K562 (cell line): ENCODE measurements around the gene NDRG4. TPM values are rescaled to one million over a fixed set of nuclear protein-coding genes. Genes with fewer than 3 reads are reported as not detected.

ENCODE experiments used
- BRD9 ChIP-seq: fragments of 450-650 bp; IDR thresholded peaks from 2 replicates; pipeline ENCODE4 v1.6.1; 2018; ENCODE audit warnings: low read depth; ENCODE audit not compliant: partially characterized antibody
- CC2D1A ChIP-seq: fragments of 450-650 bp; IDR thresholded peaks from 2 replicates; pipeline ENCODE4 v1.6.1; 2017; ENCODE audit warnings: mild to moderate bottlenecking
- FOXK2 ChIP-seq, 2 experiments: fragments of 450-650 bp; IDR thresholded peaks in 1 of 2; conservative IDR thresholded peaks in 1 of 2; 2 replicates each; pipeline ENCODE4 v1.6.1; 2016; ENCODE audit warnings: low read depth in 2 of 2, mild to moderate bottlenecking in 1 of 2
- KHSRP ChIP-seq: fragments of 450-650 bp; IDR thresholded peaks from 2 replicates; pipeline ENCODE4 v1.6.1; 2017
- NFIC ChIP-seq: fragments of 450-650 bp; IDR thresholded peaks from 2 replicates; pipeline ENCODE4 v1.6.1; 2017; ENCODE audit warnings: mild to moderate bottlenecking, inconsistent platforms
- SETDB1 ChIP-seq: IDR thresholded peaks from one replicate; pipeline ENCODE4 v1.6.1; 2012; ENCODE audit warnings: low read length, control low read depth, inconsistent platforms
- SNIP1 ChIP-seq: fragments of 450-650 bp; IDR thresholded peaks from 2 replicates; pipeline ENCODE4 v1.7.1; 2017; ENCODE audit warnings: low read depth, mild to moderate bottlenecking
- SPI1 ChIP-seq: IDR thresholded peaks from 2 replicates; pipeline ENCODE4 v1.6.1; 2011; ENCODE audit warnings: low read depth, low read length, control low read depth, borderline replicate concordance
- WHSC1 ChIP-seq: IDR thresholded peaks from one replicate; pipeline ENCODE4 v1.6.1; 2012; ENCODE audit warnings: low read length, control low read depth, inconsistent platforms
- ZFPM2 ChIP-seq: fragments of 250-450 bp; sonication (Bioruptor Pico); IDR thresholded peaks from 2 replicates; pipeline ENCODE4 v1.5.1; 2022; ENCODE audit warnings: mild to moderate bottlenecking
- ZNF583 ChIP-seq: fragments of 250-450 bp; sonication (Bioruptor Pico); IDR thresholded peaks from 2 replicates; pipeline ENCODE4 v1.4.0; 2020
- ZNF589 ChIP-seq: fragments of 200-800 bp; sonication (Bioruptor generic); IDR thresholded peaks from 2 replicates; pipeline ENCODE4 v1.6.1; 2016; ENCODE audit warnings: low read depth, missing genetic modification characterization, missing compliant biosample characterization
- polyA plus RNA-seq, 8 experiments: library from polyadenylated mRNA; depleted of rRNA in 4 of 8; stranded (reverse) in 5 of 8; unstranded in 3 of 8; fragments of >200 nt; fragmentation: Nextera tagmentation in 2 of 8; fragmentation: Illumina TruSeq in 1 of 8; extraction: Ambion mirVana in 2 of 8; extraction: Trizol in 1 of 8; gene quantifications; 2 replicates each; pipeline versions ENCODE4 v1.2.1 to v1.2.3, GENCODE V29; 2011 to 2014; ENCODE audit warnings: inconsistent platforms in 1 of 8, missing spikeins in 1 of 8
- total RNA-seq, 7 experiments: library from RNA; depleted of rRNA in 6 of 7; stranded (reverse); fragments of >200 nt in 6 of 7; fragmentation: Illumina TruSeq in 2 of 7; extraction: Trizol in 2 of 7; gene quantifications; 2 replicates each; pipeline versions ENCODE4 v1.2.1 to v1.2.3, GENCODE V29; 2011 to 2021; ENCODE audit warnings: low replicate concordance in 1 of 7
- TF ChIP-seq, protein P1 (sequence below), 2 experiments: fragments of 450-650 bp in 1 of 2; sonication (generic) in 1 of 2; formaldehyde crosslinking in 1 of 2; IDR thresholded peaks in 1 of 2; conservative IDR thresholded peaks in 1 of 2; 2 replicates each; pipeline versions ENCODE4 v1.6.1 to v1.8.1; 2016 to 2023; ENCODE audit warnings: mild to moderate bottlenecking in 2 of 2, moderate library complexity in 2 of 2, inconsistent platforms in 1 of 2, missing genetic modification reagents in 1 of 2
- TF ChIP-seq, protein P2 (sequence below): fragments of 450-650 bp; IDR thresholded peaks from 2 replicates; pipeline ENCODE4 v1.7.1; 2018; ENCODE audit warnings: mild to moderate bottlenecking, low read depth; ENCODE audit not compliant: partially characterized antibody
- TF ChIP-seq, protein P3 (sequence below): fragments of 200-800 bp; sonication (Bioruptor generic); IDR thresholded peaks from 2 replicates; pipeline ENCODE4 v1.6.1; 2017; ENCODE audit warnings: missing genetic modification characterization, missing compliant biosample characterization

Gene NDRG4
- total and polyA plus RNA-seq, 9 of the 15 experiments (the other 6 are each of a cell fraction or from before 2014, with no cell fraction given) = 0.06 to 0.95 (median 0.28) TPM

DNA sequence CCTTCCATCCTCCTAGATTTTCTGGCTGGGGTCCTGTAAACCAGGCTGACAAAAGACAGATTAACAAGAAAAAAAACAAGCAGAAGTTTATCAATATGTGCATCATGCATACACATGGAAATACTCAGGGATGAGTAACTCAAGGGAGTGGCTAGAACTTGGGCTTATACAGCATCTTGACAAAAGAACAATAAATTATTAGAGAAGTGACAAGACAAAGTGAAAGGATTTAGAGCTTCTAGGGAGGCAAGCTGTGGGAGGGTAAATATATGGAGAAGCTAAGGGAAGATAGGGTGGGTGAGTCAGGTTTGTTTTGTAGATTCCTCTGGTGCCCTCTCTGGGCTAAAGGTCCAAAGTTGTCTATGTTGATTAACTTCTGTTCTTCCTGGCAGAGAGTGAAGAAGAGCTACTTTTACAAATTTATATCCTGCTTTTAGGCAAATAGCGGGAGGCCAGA is 48.0 kb upstream of the NDRG4 start (continued):
- peak; percentile 40 to 48; a peak in 1 of 4 replicates for TF ChIP-seq FOXK2 (conservative IDR thresholded peaks at IDR 0.05 in 1 of 2, IDR thresholded peaks at IDR 0.05 in 1 of 2; ENCODE audit: low read depth in 2 of 2)
- TF ChIP-seq ZFPM2 (CRISPR knock-in tag) = no peak
- TF ChIP-seq NFIC = 0 out of 2 replicates have a peak, but pooled peaks have one; percentile 16
- TF ChIP-seq ZNF583 (CRISPR knock-in tag) = no peak
- TF ChIP-seq, protein P1, sequence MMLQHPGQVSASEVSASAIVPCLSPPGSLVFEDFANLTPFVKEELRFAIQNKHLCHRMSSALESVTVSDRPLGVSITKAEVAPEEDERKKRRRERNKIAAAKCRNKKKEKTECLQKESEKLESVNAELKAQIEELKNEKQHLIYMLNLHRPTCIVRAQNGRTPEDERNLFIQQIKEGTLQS (IDR thresholded peaks at IDR 0.05) = peak; percentile 72
- TF ChIP-seq, protein P1 (CRISPR knock-in tag; conservative IDR thresholded peaks at IDR 0.05) = no peak
- TF ChIP-seq, protein P2, sequence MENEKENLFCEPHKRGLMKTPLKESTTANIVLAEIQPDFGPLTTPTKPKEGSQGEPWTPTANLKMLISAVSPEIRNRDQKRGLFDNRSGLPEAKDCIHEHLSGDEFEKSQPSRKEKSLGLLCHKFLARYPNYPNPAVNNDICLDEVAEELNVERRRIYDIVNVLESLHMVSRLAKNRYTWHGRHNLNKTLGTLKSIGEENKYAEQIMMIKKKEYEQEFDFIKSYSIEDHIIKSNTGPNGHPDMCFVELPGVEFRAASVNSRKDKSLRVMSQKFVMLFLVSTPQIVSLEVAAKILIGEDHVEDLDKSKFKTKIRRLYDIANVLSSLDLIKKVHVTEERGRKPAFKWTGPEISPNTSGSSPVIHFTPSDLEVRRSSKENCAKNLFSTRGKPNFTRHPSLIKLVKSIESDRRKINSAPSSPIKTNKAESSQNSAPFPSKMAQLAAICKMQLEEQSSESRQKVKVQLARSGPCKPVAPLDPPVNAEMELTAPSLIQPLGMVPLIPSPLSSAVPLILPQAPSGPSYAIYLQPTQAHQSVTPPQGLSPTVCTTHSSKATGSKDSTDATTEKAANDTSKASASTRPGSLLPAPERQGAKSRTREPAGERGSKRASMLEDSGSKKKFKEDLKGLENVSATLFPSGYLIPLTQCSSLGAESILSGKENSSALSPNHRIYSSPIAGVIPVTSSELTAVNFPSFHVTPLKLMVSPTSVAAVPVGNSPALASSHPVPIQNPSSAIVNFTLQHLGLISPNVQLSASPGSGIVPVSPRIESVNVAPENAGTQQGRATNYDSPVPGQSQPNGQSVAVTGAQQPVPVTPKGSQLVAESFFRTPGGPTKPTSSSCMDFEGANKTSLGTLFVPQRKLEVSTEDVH = no peak
- TF ChIP-seq CC2D1A = no peak
- TF ChIP-seq, protein P3, sequence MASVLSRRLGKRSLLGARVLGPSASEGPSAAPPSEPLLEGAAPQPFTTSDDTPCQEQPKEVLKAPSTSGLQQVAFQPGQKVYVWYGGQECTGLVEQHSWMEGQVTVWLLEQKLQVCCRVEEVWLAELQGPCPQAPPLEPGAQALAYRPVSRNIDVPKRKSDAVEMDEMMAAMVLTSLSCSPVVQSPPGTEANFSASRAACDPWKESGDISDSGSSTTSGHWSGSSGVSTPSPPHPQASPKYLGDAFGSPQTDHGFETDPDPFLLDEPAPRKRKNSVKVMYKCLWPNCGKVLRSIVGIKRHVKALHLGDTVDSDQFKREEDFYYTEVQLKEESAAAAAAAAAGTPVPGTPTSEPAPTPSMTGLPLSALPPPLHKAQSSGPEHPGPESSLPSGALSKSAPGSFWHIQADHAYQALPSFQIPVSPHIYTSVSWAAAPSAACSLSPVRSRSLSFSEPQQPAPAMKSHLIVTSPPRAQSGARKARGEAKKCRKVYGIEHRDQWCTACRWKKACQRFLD (CRISPR knock-in tag) = no peak
- no peak for TF ChIP-seq BRD9
- TF ChIP-seq SPI1 = no peak
- no peak for TF ChIP-seq SETDB1
- no peak for TF ChIP-seq SNIP1
- TF ChIP-seq KHSRP = no peak
- no peak for TF ChIP-seq WHSC1
- no peak for TF ChIP-seq ZNF589 (CRISPR knock-in tag)
